Lower leg skin (tissue), 3 donors: ENCODE measurements around the gene POC1B.

ENCODE experiments used
- POLR2A ChIP-seq, 2 donors: fragments of 450-650 bp; IDR thresholded peaks; one replicate each; pipeline ENCODE4 v1.6.1; 2016 to 2017; ENCODE audit warnings: antibody characterized with exemption in 2 of 2, mild to moderate bottlenecking in 1 of 2, moderate library complexity in 1 of 2
- TF ChIP-seq, protein P1 (sequence below), 3 donors: fragments of 450-650 bp; IDR thresholded peaks; one replicate each; pipeline ENCODE4 v1.5.1; 2016; ENCODE audit warnings: antibody characterized with exemption in 3 of 3, mild to moderate bottlenecking in 3 of 3, moderate library complexity in 2 of 3

- TF ChIP-seq, protein P1, sequence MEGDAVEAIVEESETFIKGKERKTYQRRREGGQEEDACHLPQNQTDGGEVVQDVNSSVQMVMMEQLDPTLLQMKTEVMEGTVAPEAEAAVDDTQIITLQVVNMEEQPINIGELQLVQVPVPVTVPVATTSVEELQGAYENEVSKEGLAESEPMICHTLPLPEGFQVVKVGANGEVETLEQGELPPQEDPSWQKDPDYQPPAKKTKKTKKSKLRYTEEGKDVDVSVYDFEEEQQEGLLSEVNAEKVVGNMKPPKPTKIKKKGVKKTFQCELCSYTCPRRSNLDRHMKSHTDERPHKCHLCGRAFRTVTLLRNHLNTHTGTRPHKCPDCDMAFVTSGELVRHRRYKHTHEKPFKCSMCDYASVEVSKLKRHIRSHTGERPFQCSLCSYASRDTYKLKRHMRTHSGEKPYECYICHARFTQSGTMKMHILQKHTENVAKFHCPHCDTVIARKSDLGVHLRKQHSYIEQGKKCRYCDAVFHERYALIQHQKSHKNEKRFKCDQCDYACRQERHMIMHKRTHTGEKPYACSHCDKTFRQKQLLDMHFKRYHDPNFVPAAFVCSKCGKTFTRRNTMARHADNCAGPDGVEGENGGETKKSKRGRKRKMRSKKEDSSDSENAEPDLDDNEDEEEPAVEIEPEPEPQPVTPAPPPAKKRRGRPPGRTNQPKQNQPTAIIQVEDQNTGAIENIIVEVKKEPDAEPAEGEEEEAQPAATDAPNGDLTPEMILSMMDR (IDR thresholded peaks at IDR 0.05) = no peak
- no peak for TF ChIP-seq POLR2A (IDR thresholded peaks at IDR 0.05)
Measured at GRCh38 chr12:89566615-89567014, 40.8 kb upstream of the POC1B start.
